SHP77 treated with DMSO at 0.1 percent for 48 hours (cell line): ENCODE data around the gene GAP43.

Experiments used
- DNase-seq: peaks from one replicate; lab custom pipeline; 2025; lab: John Stamatoyannopoulos, UW

The GAP43 gene, protein sequence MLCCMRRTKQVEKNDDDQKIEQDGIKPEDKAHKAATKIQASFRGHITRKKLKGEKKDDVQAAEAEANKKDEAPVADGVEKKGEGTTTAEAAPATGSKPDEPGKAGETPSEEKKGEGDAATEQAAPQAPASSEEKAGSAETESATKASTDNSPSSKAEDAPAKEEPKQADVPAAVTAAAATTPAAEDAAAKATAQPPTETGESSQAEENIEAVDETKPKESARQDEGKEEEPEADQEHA

DNA sequence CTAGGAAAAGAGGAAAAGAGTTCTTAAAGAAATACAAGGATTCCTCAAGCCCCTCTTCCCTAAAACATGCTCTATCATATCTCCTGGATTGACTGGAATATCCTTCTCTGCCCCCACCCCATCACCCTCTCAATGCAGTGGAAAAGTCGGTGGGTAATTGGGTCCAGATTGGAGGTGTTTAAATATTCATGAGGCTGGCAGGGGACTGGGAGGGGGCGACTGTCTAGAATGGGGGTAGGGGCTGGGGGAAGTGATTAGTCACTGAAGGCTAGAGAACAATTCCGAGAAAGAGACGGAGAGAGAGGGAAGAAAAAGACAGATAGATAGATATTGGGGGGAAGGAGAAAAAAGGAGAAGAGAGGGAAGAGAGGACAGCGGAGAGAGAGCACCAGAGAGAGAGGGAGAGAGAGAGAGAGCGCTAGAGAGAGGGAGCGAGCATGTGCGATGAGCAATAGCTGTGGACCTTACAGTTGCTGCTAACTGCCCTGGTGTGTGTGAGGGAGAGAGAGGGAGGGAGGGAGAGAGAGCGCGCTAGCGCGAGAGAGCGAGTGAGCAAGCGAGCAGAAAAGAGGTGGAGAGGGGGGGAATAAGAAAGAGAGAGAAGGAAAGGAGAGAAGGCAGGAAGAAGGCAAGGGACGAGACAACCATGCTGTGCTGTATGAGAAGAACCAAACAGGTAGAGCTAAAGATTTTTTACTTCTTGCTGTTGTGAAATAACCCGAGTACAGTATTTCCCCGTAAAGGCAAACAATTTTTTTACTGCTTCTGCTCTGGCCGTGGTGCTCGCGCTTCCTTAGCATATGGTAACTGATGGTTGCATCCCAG is at the start of gene GAP43:
GAP43 (plus strand) TSS at position 467 of the 825 bp plus-strand sequence; CDS start at position 647, 180 bp downstream.
- DNase-seq, result peak; percentile 71

- no peak for DNase-seq
Observed at GRCh38 chr3:115576325-115576875, 46.9 kb upstream of the GAP43 start.

DNA sequence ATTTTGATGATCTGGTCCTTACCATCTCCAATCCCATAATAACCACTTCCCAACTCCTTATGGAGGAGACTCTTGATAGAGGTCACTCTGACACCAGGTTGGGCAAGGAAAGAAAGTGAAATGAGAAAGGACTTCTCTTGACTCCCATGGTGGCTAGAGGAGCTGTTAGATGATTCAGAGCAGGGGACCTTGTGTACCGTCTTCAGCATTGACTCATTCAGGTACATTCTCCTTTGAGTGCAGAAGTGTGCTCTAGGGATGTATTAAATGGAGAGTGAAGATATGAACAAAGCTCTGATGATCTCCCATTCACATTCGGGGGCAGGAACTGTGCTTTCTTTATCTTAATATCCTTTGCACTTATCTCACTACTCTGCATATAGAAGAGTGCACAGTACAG is 46.3 kb upstream of the GAP43 start:
- no peak for DNase-seq

DNA sequence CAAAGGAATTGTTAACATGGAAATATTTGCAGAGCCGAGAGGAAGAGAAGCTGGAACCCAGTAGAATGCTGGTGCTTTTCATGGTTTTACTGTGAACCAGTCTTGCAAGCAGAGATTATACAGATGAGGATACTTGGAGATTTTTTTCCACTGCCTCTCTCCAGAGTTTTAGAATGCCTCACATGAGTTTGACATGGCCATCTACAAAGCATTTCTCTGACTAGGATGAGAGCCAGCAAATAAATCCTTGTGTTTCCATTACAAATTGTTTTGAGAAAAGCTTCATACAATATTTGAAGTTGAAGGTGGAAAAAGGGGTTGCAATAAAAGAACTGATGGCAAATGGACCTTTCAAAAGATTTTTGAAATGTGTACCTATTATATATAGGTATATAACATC is 45.0 kb upstream of the GAP43 start:
- no peak for DNase-seq

DNA sequence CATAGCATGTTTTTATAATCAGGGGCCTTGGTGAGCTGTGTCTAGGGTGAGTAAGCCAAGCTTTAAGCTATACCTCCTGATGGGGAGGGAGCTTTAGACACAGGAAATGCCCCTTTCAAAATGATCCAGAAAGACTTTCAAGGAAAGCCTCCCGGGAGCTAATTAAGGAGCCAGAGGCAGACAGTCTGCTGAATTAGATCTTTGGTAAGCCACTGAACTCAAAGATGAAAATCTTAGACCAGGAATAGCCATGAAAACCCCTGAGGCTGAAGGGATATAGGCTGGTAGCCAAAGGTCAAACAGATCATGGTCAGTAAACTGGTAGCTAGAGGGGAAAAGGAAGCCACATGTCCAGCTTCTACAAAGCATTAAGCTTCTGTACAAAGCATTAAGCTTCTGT is 42.7 kb upstream of the GAP43 start:
- DNase-seq, result no peak

- DNase-seq, result no peak
Observed at GRCh38 chr3:115581362-115582135, 41.8 kb upstream of the GAP43 start.

DNA sequence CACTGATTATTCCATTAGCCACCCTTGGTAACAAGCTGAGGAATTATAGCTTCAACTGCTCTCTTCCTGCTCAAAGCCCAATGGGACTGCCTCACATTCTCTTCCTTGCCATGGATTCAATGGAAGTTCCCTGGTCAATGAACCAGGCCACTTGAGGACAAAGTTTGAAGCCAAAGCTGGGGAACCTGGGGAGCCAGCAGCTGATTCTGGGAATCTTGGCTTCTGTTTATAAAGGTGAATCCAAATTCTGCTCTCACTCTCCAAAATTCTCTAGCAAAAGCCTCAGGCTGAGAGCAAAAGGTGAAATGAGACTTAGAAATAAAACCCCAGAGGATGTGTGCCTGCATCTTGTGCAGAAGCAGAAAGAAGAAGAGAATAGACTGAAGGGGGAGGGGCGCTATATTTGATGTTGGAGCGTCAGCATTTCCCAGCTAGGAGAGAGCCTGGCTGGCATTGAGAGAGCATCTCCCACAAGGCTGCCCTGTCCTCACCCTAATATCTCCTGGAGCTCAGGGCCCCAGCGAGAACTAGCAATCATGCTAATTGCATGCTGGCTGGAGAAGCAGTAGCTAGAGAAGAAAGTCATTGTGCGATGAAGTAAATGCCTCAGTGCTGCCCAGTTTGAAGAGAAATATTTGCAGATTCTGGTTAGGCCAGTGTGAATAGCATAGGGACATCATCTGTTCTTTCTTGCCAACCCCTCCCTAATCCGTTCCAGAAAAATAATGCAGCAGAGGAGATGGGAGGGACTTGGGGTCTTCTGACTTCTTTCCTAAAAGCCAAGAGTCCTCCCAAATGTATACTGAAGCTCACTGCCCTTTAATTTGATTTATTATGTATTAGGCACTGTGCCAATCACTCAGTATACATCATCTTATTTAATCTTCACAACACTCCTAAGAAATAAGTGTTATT is 34.9 kb upstream of the GAP43 start:
- DNase-seq, result no peak

DNA sequence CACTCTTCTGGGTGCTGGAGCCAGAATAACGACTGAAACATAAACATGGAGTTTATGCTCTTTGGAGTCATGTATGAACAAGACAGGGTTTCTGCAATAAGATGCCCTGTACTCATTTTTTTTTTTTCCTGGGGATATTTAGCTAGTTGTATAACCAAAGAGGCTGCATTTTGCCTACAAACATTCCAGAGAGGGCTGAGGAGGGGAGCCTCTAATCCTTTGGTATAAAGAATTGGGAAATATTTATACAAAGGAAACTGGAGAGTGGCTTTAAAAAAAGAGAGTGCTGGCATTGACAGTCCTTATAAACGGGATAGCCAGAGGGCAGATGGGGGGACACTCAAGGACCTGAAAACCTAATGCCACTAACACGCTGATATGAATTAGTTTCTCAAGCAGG is 32.4 kb upstream of the GAP43 start:
- DNase-seq, result no peak

DNA sequence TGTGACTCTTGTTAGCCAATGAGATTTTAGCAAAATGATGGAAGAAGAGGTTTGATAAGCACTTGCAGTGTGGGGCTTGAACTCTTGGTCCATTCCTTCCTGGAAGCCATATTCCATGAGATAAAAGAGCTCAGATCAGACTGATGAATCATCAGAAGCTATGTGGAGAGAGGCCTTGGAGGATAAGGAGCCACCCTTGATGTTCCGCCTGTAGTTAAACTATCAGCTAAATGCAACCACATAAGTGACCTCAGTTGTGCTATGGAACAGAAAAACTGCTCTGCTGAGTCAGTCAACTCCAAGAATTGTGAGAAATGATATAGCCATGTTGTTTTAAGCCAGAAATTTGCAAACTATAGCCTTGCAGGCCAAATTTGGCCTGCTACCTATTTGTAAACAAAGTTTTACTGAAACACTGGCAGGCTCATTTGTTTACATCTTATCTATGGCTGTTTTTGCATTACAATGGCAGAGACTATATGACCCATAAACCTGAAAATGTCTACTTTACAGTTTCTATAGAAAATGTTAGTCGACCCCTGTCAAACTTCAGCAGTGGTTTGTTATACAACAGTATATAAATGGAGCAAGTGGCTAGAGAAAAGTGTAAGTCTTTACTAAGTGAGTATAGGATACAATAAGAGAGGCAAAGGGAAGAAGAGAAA is 27.6 kb upstream of the GAP43 start:
- no peak for DNase-seq

DNA sequence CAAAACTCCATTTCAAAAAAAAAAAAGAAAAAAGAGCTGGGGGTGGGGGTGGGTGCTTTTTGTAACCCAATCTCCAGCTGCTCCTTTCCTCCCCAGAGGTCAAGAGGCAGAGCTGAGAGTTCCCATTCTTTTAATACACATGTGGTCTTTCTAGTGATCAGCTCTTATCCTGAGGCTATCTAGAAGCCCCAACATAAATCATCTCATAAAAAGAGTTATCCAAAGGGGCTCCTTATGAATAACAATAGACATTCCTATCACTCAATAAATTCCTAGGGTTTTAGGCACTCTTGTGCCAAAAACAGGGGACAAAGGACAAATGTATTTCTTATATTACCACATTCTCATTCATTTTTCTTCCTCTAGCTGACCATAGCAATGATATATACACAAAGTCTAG is 25.1 kb upstream of the GAP43 start:
- DNase-seq, result no peak

DNA sequence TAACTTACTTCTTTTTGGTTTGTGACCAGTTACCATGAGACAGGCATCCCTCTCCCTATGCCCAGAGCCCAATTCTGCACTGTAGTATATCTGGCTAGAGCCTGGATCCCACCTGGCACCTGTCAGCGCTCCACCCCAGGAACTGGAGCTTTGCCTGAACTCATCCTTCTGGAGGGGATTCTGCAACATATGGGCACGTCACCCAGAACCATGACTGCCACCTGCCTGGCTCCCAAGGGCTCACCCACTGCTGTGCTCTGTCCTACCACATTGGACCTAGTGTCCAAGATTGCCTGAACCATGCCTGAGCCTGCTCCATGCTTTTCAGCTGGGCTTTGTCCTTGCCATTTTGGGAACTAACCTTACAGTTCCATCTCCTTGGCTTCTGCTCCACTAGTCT is 21.1 kb upstream of the GAP43 start:
- DNase-seq, result no peak

DNA sequence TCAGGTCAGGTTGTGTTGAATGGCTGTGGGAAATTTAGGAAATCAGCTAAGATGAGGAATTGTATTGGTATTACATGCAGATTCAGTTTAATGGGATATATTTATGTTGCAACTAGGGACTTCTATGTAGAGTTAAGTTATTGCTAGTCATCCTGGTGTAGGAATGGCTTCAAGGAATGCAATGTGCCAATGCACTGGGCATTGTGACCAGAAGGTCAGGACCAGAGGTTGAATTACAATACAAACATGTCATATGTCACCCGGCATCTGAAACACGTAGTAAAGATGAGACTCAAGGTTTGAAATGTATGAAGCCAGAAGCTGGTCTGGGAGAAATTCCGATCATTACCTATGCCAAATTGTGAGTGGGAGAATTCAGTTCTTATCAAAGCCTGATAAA is 11.7 kb upstream of the GAP43 start:
- no peak for DNase-seq

DNA sequence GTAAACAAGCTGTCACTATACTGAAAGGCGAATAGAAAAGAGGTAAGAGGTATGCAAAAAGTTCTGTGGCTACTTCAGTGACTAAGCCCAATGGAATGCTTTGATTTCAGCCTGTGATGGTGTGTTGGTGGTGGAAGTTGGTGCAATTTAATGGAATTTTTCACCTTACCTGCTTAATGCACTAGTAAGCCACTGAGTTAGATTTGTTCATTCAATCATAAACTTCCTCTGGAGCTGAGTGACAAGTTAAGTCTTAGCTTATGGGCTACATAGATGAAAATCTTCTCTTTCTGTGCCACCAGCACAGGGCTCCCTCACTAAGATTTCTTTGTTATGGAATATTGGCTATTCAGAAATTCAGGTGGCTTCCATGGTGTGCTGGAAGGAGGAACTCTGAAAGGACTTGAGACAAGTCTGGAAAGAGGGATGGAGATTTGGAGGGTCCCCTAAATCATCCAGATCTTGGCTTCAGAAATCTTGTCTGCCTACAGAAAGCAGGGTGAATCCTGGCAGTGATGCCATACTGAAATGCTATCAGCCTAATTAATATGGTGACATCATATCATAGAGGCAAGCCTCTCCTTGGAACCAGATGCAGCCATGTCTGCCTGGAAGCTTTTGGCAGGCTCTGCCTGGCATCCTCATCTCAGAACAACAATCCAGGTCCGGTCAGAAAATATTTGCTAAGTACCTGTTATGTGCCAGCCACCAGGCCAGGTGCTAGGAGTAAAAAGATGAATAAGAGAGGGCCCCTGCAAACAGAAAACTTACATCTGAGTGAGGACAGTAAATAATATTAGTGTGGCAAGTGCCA is 8.1 kb upstream of the GAP43 start:
- DNase-seq, result no peak

- DNase-seq, result no peak
Observed at GRCh38 chr3:115616461-115616860, 6.8 kb upstream of the GAP43 start.

GRCh38 chr3:115617591-115617990 is 5.7 kb upstream of the GAP43 start:
- DNase-seq, result no peak

GRCh38 chr3:115624029-115624741 is 875 bp downstream of the GAP43 start:
- DNase-seq, result no peak

- DNase-seq, result no peak
Observed at GRCh38 chr3:115624901-115625300, 1.6 kb downstream of the GAP43 start.

- DNase-seq, result no peak
Observed at GRCh38 chr3:115626006-115626409, 2.7 kb downstream of the GAP43 start.

GRCh38 chr3:115626721-115627120 is 3.4 kb downstream of the GAP43 start:
- DNase-seq, result no peak
